ENCODE measurements around the gene EPHX1. TPM values are rescaled to one million over a fixed set of nuclear protein-coding genes. Genes with fewer than 3 reads are reported as not detected.
A peak's percentile ranks its signal among the peaks of the same experiment; 100 is the strongest.
"Not testable (repeated sequence)": the region's sequence is repeated elsewhere in the genome, so short reads cannot be mapped to it uniquely, and the experiment has no call there.

Gene EPHX1
- total and polyA plus RNA-seq, 12 donors: 251 to 3,548 (median 1,658) TPM

DNA sequence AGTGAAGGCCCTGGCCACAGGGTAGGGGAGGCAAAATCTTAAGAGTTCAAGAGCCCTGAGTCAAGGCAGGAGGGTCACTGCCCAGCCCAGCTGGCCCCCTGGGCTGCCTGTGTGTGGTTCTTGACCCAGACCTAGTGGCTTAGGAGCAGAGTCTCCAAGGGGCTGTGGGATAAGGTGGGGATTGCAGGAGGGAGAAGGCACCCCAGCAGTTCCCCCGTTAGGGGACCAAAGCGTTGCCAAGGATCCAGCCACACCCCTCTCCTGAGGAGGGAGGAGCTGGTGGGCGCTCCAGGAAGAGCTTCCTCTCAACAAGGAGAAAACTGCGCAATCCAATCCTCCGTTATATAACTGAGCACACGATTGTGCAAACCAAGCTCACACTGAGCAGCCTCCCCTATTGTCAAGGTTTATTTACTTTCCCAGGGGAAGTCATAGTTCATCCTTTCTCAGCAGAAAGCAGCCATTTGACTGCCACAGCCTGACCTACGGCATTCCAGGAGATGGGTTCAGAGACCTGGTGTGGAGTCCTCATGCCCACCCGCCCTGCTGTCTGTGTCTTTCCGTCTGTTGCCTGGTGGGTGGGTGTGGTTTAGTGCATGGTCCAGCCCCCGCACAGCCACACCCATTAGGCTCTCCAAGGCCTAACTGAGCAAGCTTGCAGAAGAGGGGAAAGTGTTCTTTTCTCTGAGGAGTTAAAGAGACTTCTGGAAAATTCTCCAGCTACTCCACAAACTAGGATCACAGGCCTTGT, 3.5 kb downstream of the EPHX1 start:
- no peaks in the 10 kb centered on the region for H3K9me3 ChIP-seq (replicated peaks in 1 of 3)
- no peaks in the 10 kb centered on the region for H3K27me3 ChIP-seq
- TF ChIP-seq POLR2A (IDR thresholded peaks at IDR 0.05): peak; percentile 7 to 75
- TF ChIP-seq, protein P1, sequence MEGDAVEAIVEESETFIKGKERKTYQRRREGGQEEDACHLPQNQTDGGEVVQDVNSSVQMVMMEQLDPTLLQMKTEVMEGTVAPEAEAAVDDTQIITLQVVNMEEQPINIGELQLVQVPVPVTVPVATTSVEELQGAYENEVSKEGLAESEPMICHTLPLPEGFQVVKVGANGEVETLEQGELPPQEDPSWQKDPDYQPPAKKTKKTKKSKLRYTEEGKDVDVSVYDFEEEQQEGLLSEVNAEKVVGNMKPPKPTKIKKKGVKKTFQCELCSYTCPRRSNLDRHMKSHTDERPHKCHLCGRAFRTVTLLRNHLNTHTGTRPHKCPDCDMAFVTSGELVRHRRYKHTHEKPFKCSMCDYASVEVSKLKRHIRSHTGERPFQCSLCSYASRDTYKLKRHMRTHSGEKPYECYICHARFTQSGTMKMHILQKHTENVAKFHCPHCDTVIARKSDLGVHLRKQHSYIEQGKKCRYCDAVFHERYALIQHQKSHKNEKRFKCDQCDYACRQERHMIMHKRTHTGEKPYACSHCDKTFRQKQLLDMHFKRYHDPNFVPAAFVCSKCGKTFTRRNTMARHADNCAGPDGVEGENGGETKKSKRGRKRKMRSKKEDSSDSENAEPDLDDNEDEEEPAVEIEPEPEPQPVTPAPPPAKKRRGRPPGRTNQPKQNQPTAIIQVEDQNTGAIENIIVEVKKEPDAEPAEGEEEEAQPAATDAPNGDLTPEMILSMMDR (IDR thresholded peaks at IDR 0.05): no peak
- H3K4me3 ChIP-seq: peak overlapping the region in 1 of 4 donors; percentile 93
- H3K27ac ChIP-seq: peak overlapping the region; percentile 81 to 98 (median 97)
- H3K36me3 ChIP-seq (replicated peaks in 1 of 2): no peaks in the 10 kb centered on the region
- DNase-seq: peak; percentile 70 to 92 (median 89)
- WGBS, 4 donors: 5 to 14% (median 11%) methylated on average over 7 to 10 of the region's 10 CpGs
- peaks cover 69 to 76% of the 10 kb centered on the region in 2 donors for H3K4me1 ChIP-seq (replicated peaks in 1 of 2)
- intact Hi-C loops (cut with DNase I): no loop called here

DNA sequence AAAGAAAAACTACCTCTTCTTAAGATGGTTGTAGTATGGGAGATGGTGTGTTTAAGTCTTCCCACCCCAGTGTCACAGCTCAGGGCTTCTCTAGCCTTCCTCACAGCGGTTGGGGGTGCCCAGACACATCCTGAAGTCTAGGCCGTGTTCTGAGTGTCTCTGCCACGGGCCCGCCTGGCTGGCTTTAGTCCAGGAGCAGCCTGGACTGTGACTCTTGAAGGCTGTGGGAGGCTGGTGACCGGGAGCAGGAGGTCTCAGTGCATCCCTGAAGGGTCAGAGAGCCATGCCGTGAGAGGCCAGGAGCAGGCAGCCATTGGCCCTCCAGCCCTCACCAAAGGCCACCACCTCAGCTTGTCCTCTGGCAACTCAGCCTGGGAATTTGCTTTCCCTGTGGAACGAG, 4.5 kb downstream of the EPHX1 start:
- peak overlapping the region in 1 of 4 donors; percentile 39 for H3K4me3 ChIP-seq
- H3K36me3 ChIP-seq (replicated peaks in 1 of 2): no peaks in the 10 kb centered on the region
- peaks cover 76 to 84% of the 10 kb centered on the region in 2 donors for H3K4me1 ChIP-seq (replicated peaks in 1 of 2)
- H3K27me3 ChIP-seq: no peaks in the 10 kb centered on the region
- H3K27ac ChIP-seq: peak overlapping the region; percentile 81 to 98 (median 97)
- DNase-seq: peak in 5 of 7 donors; percentile 58 to 78 (median 70)
- TF ChIP-seq, protein P1 (IDR thresholded peaks at IDR 0.05): no peak
- TF ChIP-seq POLR2A (IDR thresholded peaks at IDR 0.05): peak in 1 of 2 donors; percentile 17
- H3K9me3 ChIP-seq (replicated peaks in 1 of 3): no peaks in the 10 kb centered on the region
- intact Hi-C loops (cut with DNase I): no loop called here
- WGBS, 4 donors: 25 to 38% (median 31%) methylated on average over 5 to 7 of the region's 7 CpGs

DNA sequence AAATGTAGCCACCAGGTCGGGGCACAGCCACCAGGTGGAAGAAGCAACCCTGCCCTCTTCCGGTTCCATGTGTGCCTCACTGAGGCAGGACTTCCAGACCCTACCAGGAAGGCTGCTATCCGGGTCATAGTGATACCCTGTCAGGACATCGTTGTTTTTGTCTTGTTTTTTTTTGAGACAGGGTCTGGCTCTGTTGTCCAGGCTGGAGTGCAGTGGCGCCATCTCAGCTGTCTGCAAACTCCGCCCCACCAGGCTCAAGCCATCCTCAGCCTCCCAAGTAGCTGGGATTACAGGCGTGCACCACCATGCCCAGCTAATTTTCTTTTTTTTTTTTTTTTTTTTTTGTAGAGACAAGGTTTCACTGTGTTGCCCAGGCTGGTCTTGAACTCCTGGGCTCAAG, 5.2 kb downstream of the EPHX1 start:
- H3K9me3 ChIP-seq (replicated peaks in 1 of 3); intact Hi-C loops (cut with DNase I); H3K4me3 ChIP-seq; H3K27me3 ChIP-seq; H3K36me3 ChIP-seq (replicated peaks in 1 of 2): not testable (repeated sequence)
- TF ChIP-seq, protein P1 (IDR thresholded peaks at IDR 0.05): peak in 1 of 6 experiments; percentile 1
- Histone ChIP-seq H3K27ac (peak overlapping the region; percentile 81 to 98 (median 97)), H3K4me1 (replicated peaks in 1 of 2) (peaks cover 83 to 87% of the 10 kb centered on the region in 2 donors)
- 65 to 89% (median 74%) methylated on average over 3 to 7 of the region's 7 CpGs for WGBS, 4 donors
- DNase-seq: peak in 1 of 7 donors; percentile 24

GRCh38 chr1:225815526-225816178, 5.7 kb downstream of the EPHX1 start:
- Histone ChIP-seq H3K4me3 (no peak overlapping the region), H3K36me3 (replicated peaks in 1 of 2) (no peaks in the 10 kb centered on the region), H3K4me1 (replicated peaks in 1 of 2) (peaks cover 88 to 93% of the 10 kb centered on the region in 2 donors), H3K27ac (peak overlapping the region; percentile 94 to 98 (median 97)), H3K9me3 (replicated peaks in 1 of 3) (no peaks in the 10 kb centered on the region), H3K27me3 (no peaks in the 10 kb centered on the region)
- 75 to 86% (median 83%) methylated on average over 15 to 17 of the region's 17 CpGs for WGBS, 4 donors
- intact Hi-C loops (cut with DNase I): no loop called here
- TF ChIP-seq, protein P1 (IDR thresholded peaks at IDR 0.05): no peak
- TF ChIP-seq POLR2A (IDR thresholded peaks at IDR 0.05): no peak
- DNase-seq: peak in 2 of 7 donors; percentile 17 to 27

All from adrenal gland (tissue), 12 donors.